Ovary (tissue), 3 donors: ENCODE results near the gene GPR55.

ENCODE experiments used
- EP300 ChIP-seq: sonication (generic); formaldehyde crosslinking; IDR thresholded peaks from one replicate; pipeline ENCODE4 v1.6.1; 2017; ENCODE audit warnings: antibody characterized with exemption
- POLR2A ChIP-seq: fragments of 450-650 bp; IDR thresholded peaks from one replicate; pipeline ENCODE4 v1.6.1; 2017; ENCODE audit warnings: antibody characterized with exemption, mild to moderate bottlenecking, moderate library complexity
- TF ChIP-seq, protein P1 (sequence below), 3 donors: fragments of 450-650 bp in 2 of 3; fragments of 200-600 bp in 1 of 3; IDR thresholded peaks; one replicate each; pipeline versions ENCODE4 v1.5.1 to v1.8.0; 2016 to 2022; ENCODE audit warnings: antibody characterized with exemption in 3 of 3, mild to moderate bottlenecking in 1 of 3
- donor health status: DM: no; HTN: no; CAD: no.

DNA sequence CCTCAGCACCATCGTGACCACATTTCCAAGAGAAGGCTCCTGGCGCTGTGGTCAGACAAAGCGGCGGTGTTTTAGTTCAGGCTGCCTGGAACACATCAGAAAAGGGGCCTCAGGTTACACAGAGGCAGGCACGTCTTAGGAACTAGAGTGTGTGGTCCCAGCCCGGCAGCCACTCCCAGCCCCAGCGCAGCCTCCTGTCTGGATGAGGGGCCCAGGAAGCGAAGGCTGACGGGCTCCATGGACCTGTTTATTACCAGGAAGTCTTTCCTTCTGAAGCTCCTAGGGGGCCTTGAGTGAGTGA lies 10.0 kb upstream of the GPR55 start:
- TF ChIP-seq POLR2A, result no peak
- TF ChIP-seq EP300, result no peak
- TF ChIP-seq, protein P1, sequence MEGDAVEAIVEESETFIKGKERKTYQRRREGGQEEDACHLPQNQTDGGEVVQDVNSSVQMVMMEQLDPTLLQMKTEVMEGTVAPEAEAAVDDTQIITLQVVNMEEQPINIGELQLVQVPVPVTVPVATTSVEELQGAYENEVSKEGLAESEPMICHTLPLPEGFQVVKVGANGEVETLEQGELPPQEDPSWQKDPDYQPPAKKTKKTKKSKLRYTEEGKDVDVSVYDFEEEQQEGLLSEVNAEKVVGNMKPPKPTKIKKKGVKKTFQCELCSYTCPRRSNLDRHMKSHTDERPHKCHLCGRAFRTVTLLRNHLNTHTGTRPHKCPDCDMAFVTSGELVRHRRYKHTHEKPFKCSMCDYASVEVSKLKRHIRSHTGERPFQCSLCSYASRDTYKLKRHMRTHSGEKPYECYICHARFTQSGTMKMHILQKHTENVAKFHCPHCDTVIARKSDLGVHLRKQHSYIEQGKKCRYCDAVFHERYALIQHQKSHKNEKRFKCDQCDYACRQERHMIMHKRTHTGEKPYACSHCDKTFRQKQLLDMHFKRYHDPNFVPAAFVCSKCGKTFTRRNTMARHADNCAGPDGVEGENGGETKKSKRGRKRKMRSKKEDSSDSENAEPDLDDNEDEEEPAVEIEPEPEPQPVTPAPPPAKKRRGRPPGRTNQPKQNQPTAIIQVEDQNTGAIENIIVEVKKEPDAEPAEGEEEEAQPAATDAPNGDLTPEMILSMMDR (IDR thresholded peaks at IDR 0.05), result no peak
